ENCODE data around the gene IGSF23. TPM values are rescaled to one million over a fixed set of nuclear protein-coding genes. Genes with fewer than 3 reads are reported as not detected.

The IGSF23 gene
- total and polyA plus RNA-seq, 2 of the 4 experiments (the other 2 are of a cell fraction), result 0.27 TPM; not detected in 1

DNA sequence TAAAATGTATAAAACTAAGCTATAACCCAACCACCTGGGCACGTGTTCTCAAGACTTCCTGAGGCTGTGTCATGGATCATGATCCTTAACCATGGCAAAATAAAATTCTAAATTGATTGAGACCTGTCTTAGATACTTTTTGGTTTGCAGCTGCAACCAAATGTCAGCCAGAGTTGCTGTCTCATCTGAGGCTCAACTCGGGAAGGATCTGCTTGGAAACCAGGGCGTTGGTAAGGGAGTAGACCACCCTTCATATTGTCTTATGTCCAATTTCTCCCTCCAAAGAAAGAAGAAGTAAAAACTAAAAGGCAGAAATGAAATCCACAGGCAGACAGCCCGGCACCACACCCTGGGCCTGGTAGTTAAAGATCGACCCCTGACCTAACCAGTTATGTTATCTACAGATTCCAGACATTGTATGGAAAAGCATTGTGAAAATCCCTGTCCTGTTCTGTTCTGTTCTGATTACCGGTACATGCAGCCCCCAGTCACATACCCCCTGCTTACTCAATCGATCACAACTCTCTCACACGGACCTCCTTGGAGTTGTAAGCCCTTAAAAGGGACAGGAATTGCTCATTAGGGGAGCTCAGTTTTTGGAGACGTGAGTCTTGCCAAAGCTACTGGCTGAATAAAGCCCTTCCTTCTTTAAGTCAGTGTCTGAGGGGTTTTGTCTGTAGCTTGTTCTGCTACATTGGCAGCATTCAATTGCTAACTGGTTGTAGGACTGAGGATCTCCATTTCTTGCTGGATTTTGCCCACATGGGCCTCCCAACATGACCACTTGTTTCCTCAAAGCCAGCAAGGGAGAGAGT, 22.9 kb upstream of the IGSF23 start:
- H2BK20ac ChIP-seq (ENCODE audit: low read depth, low read length), result peak overlapping the region; percentile 100
- H3K4ac ChIP-seq (ENCODE audit: low read depth, low read length), result peak overlapping the region; percentile 94
- TF ChIP-seq CEBPB (IDR thresholded peaks at IDR 0.05; ENCODE audit: low read depth, low read length), result no peak
- TF ChIP-seq, protein P1, sequence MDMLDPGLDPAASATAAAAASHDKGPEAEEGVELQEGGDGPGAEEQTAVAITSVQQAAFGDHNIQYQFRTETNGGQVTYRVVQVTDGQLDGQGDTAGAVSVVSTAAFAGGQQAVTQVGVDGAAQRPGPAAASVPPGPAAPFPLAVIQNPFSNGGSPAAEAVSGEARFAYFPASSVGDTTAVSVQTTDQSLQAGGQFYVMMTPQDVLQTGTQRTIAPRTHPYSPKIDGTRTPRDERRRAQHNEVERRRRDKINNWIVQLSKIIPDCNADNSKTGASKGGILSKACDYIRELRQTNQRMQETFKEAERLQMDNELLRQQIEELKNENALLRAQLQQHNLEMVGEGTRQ (IDR thresholded peaks at IDR 0.05; ENCODE audit: low read depth, low read length), result no peak
- TF ChIP-seq CHD1 (IDR thresholded peaks at IDR 0.05; ENCODE audit: low read depth, low read length), result no peak
- no peak for TF ChIP-seq MAFK (IDR thresholded peaks at IDR 0.05; ENCODE audit: low read depth, low read length)
- no peak for TF ChIP-seq CTCF (conservative IDR thresholded peaks at IDR 0.05; ENCODE audit: low read depth, low read length)
- H3K27me3 ChIP-seq (ENCODE audit: control insufficient read depth, insufficient read depth, low read length), result no peaks in the 10 kb centered on the region
- POLR2A ChIA-PET (ENCODE audit: unreplicated experiment), result no interaction called here
- peaks cover 12% of the 10 kb centered on the region for H3K9me1 ChIP-seq (ENCODE audit: insufficient read depth, low read length)
- BruUV-seq (replicated peaks), result no TSS peak
- intact Hi-C loops (cut with micrococcal nuclease) (no loop called here), dilution Hi-C loops (cut with HindIII; ENCODE audit: low sequenced_read_pairs, unreplicated experiment) (no loop called here), in situ Hi-C loops (cut with MboI; ENCODE audit: low sequenced_read_pairs) (no loop called here)
- peaks cover 16% of the 10 kb centered on the region for H3K4me1 ChIP-seq (ENCODE audit: control insufficient read depth, insufficient read depth, low read length)
- ATAC-seq (ENCODE audit: low read depth), result no peak
- H4K20me1 ChIP-seq (ENCODE audit: insufficient read depth, low read length), result no peaks in the 10 kb centered on the region
- no peaks in the 10 kb centered on the region for H3K36me3 ChIP-seq (ENCODE audit: control insufficient read depth, insufficient read depth, low read length)
- H4K8ac ChIP-seq (ENCODE audit: low read depth in 2 of 2, low read length in 2 of 2), result peak overlapping the region; percentile 69 to 91
- H2BK5ac ChIP-seq (ENCODE audit: low read depth, low read length, poor library complexity, severe bottlenecking), result peak overlapping the region; percentile 33
- H2AK9ac ChIP-seq (replicated peaks; ENCODE audit: low read depth, low read length, poor library complexity), result no peak overlapping the region
- CTCF ChIA-PET, result interaction anchor here (0.7 kb wide), 1 partner anchor 58 kb away, joined by 9 read pairs; no protein-coding TSS in a partner anchor
- peak overlapping the region; percentile 76 for H4K91ac ChIP-seq (ENCODE audit: insufficient read depth, low read depth, low read length)
- no CpG with 5 or more reads among the region's 9 CpGs for WGBS, 2 experiments (ENCODE audit: extremely low coverage in 2 of 2, insufficient read length in 1 of 2)
- peak overlapping the region; percentile 64 for H2AFZ ChIP-seq (replicated peaks; ENCODE audit: low read length, poor library complexity)
- peak overlapping the region; percentile 100 for H2BK120ac ChIP-seq (ENCODE audit: low read depth, low read length)
- no peak overlapping the region for H3K9ac ChIP-seq (ENCODE audit: low read depth, low read length)
- no peak overlapping the region for H3K4me2 ChIP-seq (ENCODE audit: low read depth, low read length)
- 0 out of 2 replicates have a peak overlapping the region, but pooled peaks have one; percentile 62 for H4K5ac ChIP-seq (ENCODE audit: low read depth, low read length)
- peaks cover 2% of the 10 kb centered on the region; the same call in 1 of the 2 replicates for H3K9me3 ChIP-seq (ENCODE audit: control insufficient read depth, insufficient read depth, low read length)
- H3K23ac ChIP-seq (ENCODE audit: low read depth, low read length), result no peak overlapping the region
- no peak overlapping the region for H3K27ac ChIP-seq (ENCODE audit: insufficient read depth, low read length)
- no peak for DNase-seq
- peak overlapping the region; percentile 22; the same call in 1 of the 2 replicates for H3K14ac ChIP-seq (replicated peaks; ENCODE audit: low read depth, low read length)
- peak overlapping the region; percentile 52; the same call in 1 of the 2 replicates for H2AK5ac ChIP-seq (ENCODE audit: low read depth, low read length)
- H3K56ac ChIP-seq (ENCODE audit: extremely low read depth, insufficient read depth, low read length), result no peak overlapping the region
- no peak overlapping the region for H3K4me3 ChIP-seq (ENCODE audit: insufficient read depth, low read depth, low read length)
- no peak overlapping the region for H3K18ac ChIP-seq (ENCODE audit: low read depth, low read length)
- H2BK15ac ChIP-seq (ENCODE audit: low read depth, low read length), result peak overlapping the region; percentile 99; the same call in 1 of the 3 replicates
- no peaks in the 10 kb centered on the region; a peak in 1 of 4 replicates for H3K79me1 ChIP-seq (ENCODE audit: low read depth in 1 of 2, low read length in 2 of 2)

All from IMR-90 (cell line).